Measurements from ENCODE around the gene CEP112.
"Not testable (repeated sequence)": the region's sequence is repeated elsewhere in the genome, so short reads cannot be mapped to it uniquely, and the experiment has no call there.

CEP112 gene

DNA sequence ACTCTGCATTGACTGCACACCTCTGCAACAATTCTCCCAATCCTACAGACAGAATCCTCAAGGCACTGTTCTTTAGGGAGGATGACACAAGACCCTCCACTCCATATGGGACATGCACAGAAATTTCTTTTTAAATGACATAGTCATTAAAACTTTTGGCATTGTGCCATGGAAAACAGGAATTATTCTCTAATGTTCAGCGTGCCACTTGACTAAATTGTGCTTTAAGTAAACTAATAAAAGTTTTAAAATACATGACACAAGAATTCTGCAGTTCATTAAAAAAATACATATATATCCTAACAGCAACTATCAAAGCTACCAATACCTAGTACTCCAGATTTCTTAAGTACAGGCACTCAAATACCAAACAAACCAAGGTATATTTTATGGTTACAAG, 16.0 kb downstream of the CEP112 start:
- no peak for DNase-seq (ENCODE audit: low read depth)
- H3K36me3 ChIP-seq (ENCODE audit: control insufficient read depth, insufficient read depth, low read length, severe bottlenecking) = no peaks in the 10 kb centered on the region

DNA sequence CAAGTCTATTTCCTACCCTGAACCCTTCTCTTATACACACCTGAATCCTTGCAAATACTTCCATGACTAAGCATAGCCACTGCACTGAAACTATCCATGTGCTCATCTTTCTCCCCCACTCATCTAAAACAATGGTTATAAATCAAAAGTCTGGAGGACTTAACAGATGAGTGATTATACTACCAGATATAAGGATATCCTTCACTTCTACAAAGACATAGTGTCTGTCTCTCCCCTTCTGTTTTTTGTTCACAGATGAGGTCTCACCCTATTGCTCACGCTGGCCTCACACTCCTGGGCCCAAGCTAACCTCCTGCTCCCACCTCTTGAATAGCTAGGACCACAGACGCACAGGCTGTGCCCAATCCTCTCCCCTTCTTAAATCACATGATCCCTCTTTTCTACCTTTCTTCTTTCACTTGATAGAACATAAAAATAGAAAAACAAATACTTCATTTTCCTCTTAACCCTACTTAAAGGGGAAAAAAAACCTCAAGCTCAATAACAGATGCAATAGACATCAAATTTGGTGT, 19.2 kb downstream of the CEP112 start:
- H3K36me3 ChIP-seq (ENCODE audit: control insufficient read depth, insufficient read depth, low read length, severe bottlenecking) = no peaks in the 10 kb centered on the region
- no peak for DNase-seq (ENCODE audit: low read depth)
- no peak overlapping the region for H3K9ac ChIP-seq (ENCODE audit: low read length)

More for the DNA sequence above, 16.0 kb downstream of the CEP112 start:
- Histone ChIP-seq H3K9me3 (ENCODE audit: control insufficient read depth, low read length) (no peaks in the 10 kb centered on the region), H3K27me3 (replicated peaks; ENCODE audit: control insufficient read depth, insufficient read depth, low read length) (no peaks in the 10 kb centered on the region), H3K9ac (ENCODE audit: low read length) (no peak overlapping the region), H3K4me1 (ENCODE audit: control insufficient read depth, insufficient read depth, low read length) (no peaks in the 10 kb centered on the region), H3K4me3 (ENCODE audit: low read length) (no peak overlapping the region)

DNA sequence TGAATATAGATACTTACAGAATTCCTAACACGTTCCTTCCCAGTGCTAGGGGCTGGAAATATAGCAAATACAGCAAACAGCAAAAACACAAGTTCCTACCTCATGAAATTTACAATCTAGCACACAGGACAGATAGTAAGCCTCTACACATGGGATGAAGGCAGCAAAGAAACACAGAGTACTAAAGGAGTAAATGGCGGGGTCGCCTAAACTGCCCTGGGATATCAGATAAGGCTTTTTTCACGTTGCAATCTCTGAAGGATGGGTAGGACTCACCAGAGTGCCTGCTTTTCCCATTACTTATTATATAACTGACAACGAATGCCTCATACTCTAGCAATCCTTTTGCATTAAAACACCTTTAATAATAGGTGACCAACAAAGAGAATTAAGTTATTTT, 19.8 kb downstream of the CEP112 start:
- H3K27me3 ChIP-seq (replicated peaks; ENCODE audit: control insufficient read depth, insufficient read depth, low read length) = no peaks in the 10 kb centered on the region
- H3K9me3 ChIP-seq (ENCODE audit: control insufficient read depth, low read length) = no peaks in the 10 kb centered on the region
- DNase-seq (ENCODE audit: low read depth) = no peak
- H3K4me3 ChIP-seq (ENCODE audit: low read length) = no peak overlapping the region
- peaks cover 6% of the 10 kb centered on the region for H3K4me1 ChIP-seq (ENCODE audit: control insufficient read depth, insufficient read depth, low read length)
- no peak overlapping the region for H3K9ac ChIP-seq (ENCODE audit: low read length)
- no peaks in the 10 kb centered on the region for H3K36me3 ChIP-seq (ENCODE audit: control insufficient read depth, insufficient read depth, low read length, severe bottlenecking)

More for the DNA sequence above, 19.2 kb downstream of the CEP112 start:
- Histone ChIP-seq H3K9me3 (ENCODE audit: control insufficient read depth, low read length) (no peaks in the 10 kb centered on the region), H3K4me1 (ENCODE audit: control insufficient read depth, insufficient read depth, low read length) (peaks cover under 1% of the 10 kb centered on the region), H3K4me3 (ENCODE audit: low read length) (no peak overlapping the region), H3K27me3 (replicated peaks; ENCODE audit: control insufficient read depth, insufficient read depth, low read length) (no peaks in the 10 kb centered on the region)

DNA sequence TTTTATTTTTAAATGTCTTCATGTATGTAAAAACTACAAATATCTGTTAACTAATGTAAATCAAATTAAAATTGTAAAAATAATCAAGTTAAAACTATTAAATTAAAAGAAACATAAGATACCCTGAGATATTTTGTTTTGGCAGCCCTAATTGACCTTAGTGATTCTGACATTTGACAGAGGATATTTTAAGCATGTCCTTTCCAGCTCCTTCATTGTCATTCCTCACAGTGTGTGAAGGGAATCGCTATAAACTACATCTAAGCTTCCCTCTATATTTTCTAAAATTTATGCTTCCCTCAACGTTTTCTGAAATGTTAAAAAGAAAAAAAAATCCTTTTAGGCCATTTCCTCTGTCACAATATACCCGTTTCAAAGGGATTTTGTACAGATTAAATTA, 20.2 kb downstream of the CEP112 start:
- Histone ChIP-seq H3K4me3 (ENCODE audit: low read length) (no peak overlapping the region), H3K9me3 (ENCODE audit: control insufficient read depth, low read length) (no peaks in the 10 kb centered on the region), H3K9ac (ENCODE audit: low read length) (no peak overlapping the region), H3K36me3 (ENCODE audit: control insufficient read depth, insufficient read depth, low read length, severe bottlenecking) (no peaks in the 10 kb centered on the region), H3K27me3 (replicated peaks; ENCODE audit: control insufficient read depth, insufficient read depth, low read length) (no peaks in the 10 kb centered on the region), H3K4me1 (ENCODE audit: control insufficient read depth, insufficient read depth, low read length) (peaks cover 8% of the 10 kb centered on the region)
- no peak for DNase-seq (ENCODE audit: low read depth)

DNA sequence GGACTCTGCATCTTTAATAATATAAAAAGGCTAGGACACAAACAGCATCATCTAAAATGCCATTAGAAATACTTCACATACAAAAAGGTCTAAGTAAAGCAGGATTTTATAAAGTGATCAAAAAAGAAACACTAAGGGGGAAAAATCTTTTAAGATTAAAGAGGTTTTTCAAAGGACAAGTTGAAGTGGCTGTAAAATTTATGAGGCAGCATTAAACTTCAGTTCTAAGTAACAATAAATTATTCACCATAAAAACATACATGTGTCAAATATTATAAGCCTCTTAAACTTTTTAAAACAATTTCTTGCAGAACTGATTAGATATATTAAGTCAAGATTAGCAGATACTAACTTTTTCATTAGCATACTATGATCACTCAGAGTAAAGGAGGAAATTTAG, 20.8 kb downstream of the CEP112 start:
- Histone ChIP-seq H3K27me3 (replicated peaks; ENCODE audit: control insufficient read depth, insufficient read depth, low read length) (no peaks in the 10 kb centered on the region), H3K4me3 (ENCODE audit: low read length) (no peak overlapping the region), H3K9me3 (ENCODE audit: control insufficient read depth, low read length) (no peaks in the 10 kb centered on the region), H3K4me1 (ENCODE audit: control insufficient read depth, insufficient read depth, low read length) (peaks cover 8% of the 10 kb centered on the region), H3K36me3 (ENCODE audit: control insufficient read depth, insufficient read depth, low read length, severe bottlenecking) (no peaks in the 10 kb centered on the region), H3K9ac (ENCODE audit: low read length) (no peak overlapping the region)
- no peak for DNase-seq (ENCODE audit: low read depth)

DNA sequence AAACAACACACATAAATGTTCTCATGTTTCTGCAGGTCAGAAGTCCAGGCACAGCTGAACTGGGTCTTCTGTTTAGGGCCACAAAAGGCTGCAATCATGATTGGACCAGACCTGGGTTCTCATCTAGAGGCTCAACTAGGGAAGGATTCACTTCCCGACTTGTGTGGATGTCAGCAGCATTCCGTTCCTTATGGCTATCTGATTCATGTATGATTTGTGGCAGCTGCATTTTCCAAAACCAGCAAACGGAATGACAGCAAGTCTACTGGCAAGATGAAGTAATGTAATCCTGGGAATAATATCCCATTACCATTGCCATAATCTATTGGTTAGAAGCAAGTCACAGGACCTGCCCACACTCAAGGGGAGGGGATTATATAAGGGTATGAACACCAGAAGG, 22.1 kb downstream of the CEP112 start:
- no peaks in the 10 kb centered on the region for H3K36me3 ChIP-seq (ENCODE audit: control insufficient read depth, insufficient read depth, low read length, severe bottlenecking)

DNA sequence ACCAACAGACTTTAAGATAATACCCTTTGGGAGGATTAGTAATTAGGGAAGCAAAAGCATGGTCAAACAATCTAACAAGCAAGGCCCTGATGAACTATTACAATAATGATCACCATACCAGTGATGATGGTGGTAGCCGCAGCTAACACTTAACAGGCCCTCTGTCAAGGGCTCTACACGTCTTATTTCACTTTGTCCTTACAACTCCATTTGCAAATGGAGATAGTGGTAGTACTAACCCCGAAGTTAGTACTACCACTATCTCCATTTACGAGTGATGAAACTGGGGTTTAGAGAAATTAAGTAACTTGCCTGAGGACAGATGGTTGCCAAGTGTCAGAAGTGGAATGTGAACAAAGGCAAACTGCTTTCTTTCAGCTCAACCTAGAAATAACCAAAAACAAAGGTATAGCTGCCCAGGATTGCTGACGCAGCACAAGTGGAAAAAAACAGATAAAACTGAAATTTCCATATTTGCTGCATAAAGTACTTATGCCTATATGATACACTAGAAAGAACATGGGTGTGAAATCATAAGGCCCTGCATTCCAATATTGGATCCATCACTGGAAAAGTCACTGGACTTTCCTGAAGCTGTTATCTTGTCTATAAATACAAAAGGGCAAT, 24.6 kb downstream of the CEP112 start:
- Histone ChIP-seq H3K36me3 (ENCODE audit: control insufficient read depth, insufficient read depth, low read length, severe bottlenecking) (no peaks in the 10 kb centered on the region), H3K9ac (ENCODE audit: low read length) (no peak overlapping the region), H3K4me1 (ENCODE audit: control insufficient read depth, insufficient read depth, low read length) (peaks cover 8% of the 10 kb centered on the region), H3K9me3 (ENCODE audit: control insufficient read depth, low read length) (no peaks in the 10 kb centered on the region), H3K4me3 (ENCODE audit: low read length) (no peak overlapping the region), H3K27me3 (replicated peaks; ENCODE audit: control insufficient read depth, insufficient read depth, low read length) (no peaks in the 10 kb centered on the region)
- no peak for DNase-seq (ENCODE audit: low read depth)

More for the DNA sequence above, 22.1 kb downstream of the CEP112 start:
- H3K4me3 ChIP-seq (ENCODE audit: low read length) = no peak overlapping the region
- H3K4me1 ChIP-seq (ENCODE audit: control insufficient read depth, insufficient read depth, low read length) = peaks cover 8% of the 10 kb centered on the region
- H3K9me3 ChIP-seq (ENCODE audit: control insufficient read depth, low read length) = no peaks in the 10 kb centered on the region
- no peaks in the 10 kb centered on the region for H3K27me3 ChIP-seq (replicated peaks; ENCODE audit: control insufficient read depth, insufficient read depth, low read length)
- DNase-seq (ENCODE audit: low read depth) = no peak
- H3K9ac ChIP-seq (ENCODE audit: low read length) = no peak overlapping the region

DNA sequence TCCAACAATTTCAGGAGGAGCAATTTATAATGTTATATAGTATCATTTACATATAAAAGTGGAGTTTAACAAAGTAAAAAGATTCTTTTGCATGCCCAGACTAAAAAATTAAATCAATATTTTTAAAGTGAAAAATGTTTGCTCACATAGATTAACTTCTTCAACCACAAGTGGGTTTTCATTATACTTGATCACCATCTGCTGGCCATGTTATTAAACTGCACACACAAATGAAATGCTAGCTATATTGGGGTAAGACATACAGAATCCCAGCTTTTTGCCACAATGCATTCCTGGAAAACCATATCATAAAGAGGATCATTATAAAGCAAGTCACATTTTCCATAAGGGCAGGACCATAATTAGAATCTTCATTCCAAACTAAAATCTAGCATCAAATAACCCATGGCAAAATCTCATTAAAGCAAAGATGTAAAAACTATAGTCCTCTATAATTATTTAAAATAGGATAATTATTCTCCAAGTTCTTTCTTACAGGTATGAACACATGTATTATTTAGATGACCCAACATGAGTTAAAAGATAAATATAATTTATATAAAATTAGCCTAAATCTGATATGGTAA, 26.3 kb downstream of the CEP112 start:
- Histone ChIP-seq H3K4me1 (ENCODE audit: control insufficient read depth, insufficient read depth, low read length) (peaks cover 8% of the 10 kb centered on the region), H3K9me3 (ENCODE audit: control insufficient read depth, low read length) (no peaks in the 10 kb centered on the region), H3K4me3 (ENCODE audit: low read length) (no peak overlapping the region), H3K27me3 (replicated peaks; ENCODE audit: control insufficient read depth, insufficient read depth, low read length) (no peaks in the 10 kb centered on the region), H3K9ac (ENCODE audit: low read length) (no peak overlapping the region), H3K36me3 (ENCODE audit: control insufficient read depth, insufficient read depth, low read length, severe bottlenecking) (no peaks in the 10 kb centered on the region)
- peak; percentile 78 for DNase-seq (ENCODE audit: low read depth)

DNA sequence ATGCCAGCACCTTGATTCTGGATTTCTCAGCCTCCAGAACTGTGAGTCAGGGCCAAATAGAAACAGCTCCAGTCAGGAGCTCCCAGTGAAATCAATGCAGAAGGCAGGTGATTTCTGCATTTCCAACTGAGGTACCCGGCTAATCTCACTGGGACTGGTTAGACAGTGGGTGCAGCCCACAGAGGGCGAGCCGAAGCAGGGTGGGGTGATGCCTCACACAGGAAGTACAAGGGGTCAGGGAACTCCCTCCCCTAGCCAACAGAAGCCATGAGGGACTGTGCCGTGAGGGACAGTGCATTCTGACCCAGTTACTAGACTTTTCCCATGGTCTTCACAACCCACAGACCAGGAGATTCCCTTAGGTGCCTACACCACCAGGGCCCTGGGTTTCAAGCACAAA, 36.9 kb downstream of the CEP112 start:
- H3K9me3 ChIP-seq (ENCODE audit: control insufficient read depth, low read length); H3K4me1 ChIP-seq (ENCODE audit: control insufficient read depth, insufficient read depth, low read length); H3K9ac ChIP-seq (ENCODE audit: low read length): not testable (repeated sequence)

DNA sequence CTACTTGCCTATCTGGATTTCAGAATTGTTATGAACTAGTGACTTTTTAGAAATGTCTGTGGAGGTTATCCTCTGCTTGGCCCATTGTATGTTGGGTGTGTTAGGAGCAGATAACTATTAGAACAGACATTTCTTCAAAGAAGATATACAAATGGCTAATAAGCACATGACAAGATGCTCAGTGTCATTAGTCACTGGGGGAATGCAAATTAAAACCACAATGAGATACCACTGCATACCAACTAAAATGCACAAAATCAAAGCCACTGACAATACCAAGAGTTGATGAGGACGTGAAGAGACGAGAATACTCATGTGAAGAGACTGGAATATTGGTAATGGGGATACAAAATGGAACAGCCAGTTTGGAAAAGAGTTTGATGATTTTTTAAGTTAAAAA, 39.2 kb downstream of the CEP112 start:
- H3K27me3 ChIP-seq (replicated peaks; ENCODE audit: control insufficient read depth, insufficient read depth, low read length) = no peaks in the 10 kb centered on the region
- no peak for DNase-seq (ENCODE audit: low read depth)
- no peaks in the 10 kb centered on the region for H3K36me3 ChIP-seq (ENCODE audit: control insufficient read depth, insufficient read depth, low read length, severe bottlenecking)
- H3K9me3 ChIP-seq (ENCODE audit: control insufficient read depth, low read length) = no peaks in the 10 kb centered on the region
- no peak overlapping the region for H3K4me3 ChIP-seq (ENCODE audit: low read length)
- no peak overlapping the region for H3K9ac ChIP-seq (ENCODE audit: low read length)
- H3K4me1 ChIP-seq (ENCODE audit: control insufficient read depth, insufficient read depth, low read length) = no peaks in the 10 kb centered on the region

More for the DNA sequence above, 36.9 kb downstream of the CEP112 start:
- not testable (repeated sequence) for DNase-seq (ENCODE audit: low read depth); H3K36me3 ChIP-seq (ENCODE audit: control insufficient read depth, insufficient read depth, low read length, severe bottlenecking); H3K4me3 ChIP-seq (ENCODE audit: low read length); H3K27me3 ChIP-seq (replicated peaks; ENCODE audit: control insufficient read depth, insufficient read depth, low read length)

DNA sequence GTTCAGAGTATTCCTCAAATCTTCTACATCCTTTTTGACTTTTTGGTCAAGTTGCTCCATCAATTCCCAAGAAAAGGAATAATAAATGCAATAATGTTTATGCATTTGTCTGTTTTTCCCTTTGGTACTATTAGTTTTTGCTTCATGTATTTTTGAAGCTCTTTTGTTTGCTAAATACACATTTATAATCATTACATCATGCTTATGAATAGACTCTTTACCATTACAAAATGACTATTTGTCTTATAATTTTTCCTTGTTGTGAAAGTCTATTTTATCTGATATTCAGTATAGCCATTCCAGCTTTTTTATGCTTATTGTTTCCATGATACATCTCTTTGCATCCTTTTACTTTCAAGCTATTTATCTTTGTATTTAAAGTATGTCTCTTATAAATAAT, 41.2 kb downstream of the CEP112 start:
- no peak overlapping the region for H3K9ac ChIP-seq (ENCODE audit: low read length)
- no peak overlapping the region for H3K4me3 ChIP-seq (ENCODE audit: low read length)
- no peaks in the 10 kb centered on the region for H3K27me3 ChIP-seq (replicated peaks; ENCODE audit: control insufficient read depth, insufficient read depth, low read length)
- H3K36me3 ChIP-seq (ENCODE audit: control insufficient read depth, insufficient read depth, low read length, severe bottlenecking) = no peaks in the 10 kb centered on the region
- no peak for DNase-seq (ENCODE audit: low read depth)
- no peaks in the 10 kb centered on the region for H3K9me3 ChIP-seq (ENCODE audit: control insufficient read depth, low read length)
- no peaks in the 10 kb centered on the region for H3K4me1 ChIP-seq (ENCODE audit: control insufficient read depth, insufficient read depth, low read length)

Measured in adipocyte (in vitro differentiated cells).